GM12874 (cell line): Measurements from ENCODE around the gene KRTAP3-2.

Source experiments
- CTCF ChIP-seq: IDR thresholded peaks from 2 replicates; pipeline ENCODE4 v1.5.1; 2011; ENCODE audit warnings: low read depth, mild to moderate bottlenecking, control low read depth, low read length, moderate library complexity; ENCODE audit not compliant: insufficient read depth

The KRTAP3-2 gene

GRCh38 chr17:41009301-41009760 lies 9.6 kb upstream of the KRTAP3-2 start:
- TF ChIP-seq CTCF = no peak

- TF ChIP-seq CTCF = no peak
These were observed 9.1 kb upstream of the KRTAP3-2 start, which contains the start of gene KRTAP3-1 for GRCh38 chr17:41008811-41009210. Gene KRTAP3-1 (minus strand): TSS chr17:41009128. CDS start chr17:41009074, 54 bp downstream.

- no peak for TF ChIP-seq CTCF
These were observed 4.7 kb upstream of the KRTAP3-2 start for GRCh38 chr17:41004397-41004796.

- no peak for TF ChIP-seq CTCF
These were observed 4.2 kb upstream of the KRTAP3-2 start for GRCh38 chr17:41003926-41004325.

- no peak for TF ChIP-seq CTCF
These were observed 3.1 kb upstream of the KRTAP3-2 start for GRCh38 chr17:41002814-41003213.

GRCh38 chr17:41001795-41002194 lies 2.1 kb upstream of the KRTAP3-2 start:
- no peak for TF ChIP-seq CTCF

GRCh38 chr17:40997361-40997760 lies 2.3 kb downstream of the KRTAP3-2 start:
- no peak for TF ChIP-seq CTCF
